Measurements from ENCODE around the gene STAMBPL1. TPM values are rescaled to one million over a fixed set of nuclear protein-coding genes. Genes with fewer than 3 reads are reported as not detected.

Gene STAMBPL1
- total RNA-seq, 1 experiment from 2014 or later: 0.54 TPM

GRCh38 chr10:88934900-88935672 lies 55.0 kb downstream of the STAMBPL1 start:
- H3K36me3 Mint-ChIP-seq (ENCODE audit: insufficient read depth, unreplicated experiment): no peaks in the 10 kb centered on the region
- Histone ChIP-seq H3K4me3 (ENCODE audit: low read depth, low read length) (no peak overlapping the region), H3K9me3 (no peaks in the 10 kb centered on the region), H3K27me3 (replicated peaks; ENCODE audit: control insufficient read depth, insufficient read depth, low read length) (no peaks in the 10 kb centered on the region), H3K4me1 (peaks cover 5% of the 10 kb centered on the region; the same call in 1 of the 2 replicates), H3K36me3 (ENCODE audit: control insufficient read depth, insufficient read depth, low read length) (no peaks in the 10 kb centered on the region)
- H3K9me3 Mint-ChIP-seq (ENCODE audit: unreplicated experiment): no peaks in the 10 kb centered on the region
- peaks cover 2% of the 10 kb centered on the region for H3K27me3 Mint-ChIP-seq (ENCODE audit: insufficient read depth, unreplicated experiment)
- CTCF ChIA-PET: interaction anchor here (0.6 to 1.3 kb wide), 7 partner anchors 27 to 370 kb away, joined by 3 to 6 read pairs (median 3); no protein-coding TSS in a partner anchor
- peak overlapping the region; percentile 5 for H3K4me3 Mint-ChIP-seq (ENCODE audit: unreplicated experiment)
- no TSS peak for BruUV-seq (replicated peaks)
- H3K27ac Mint-ChIP-seq (ENCODE audit: unreplicated experiment): no peak overlapping the region
- intact Hi-C loops (cut with micrococcal nuclease; ENCODE audit: unreplicated experiment): loop anchor here (1.0 kb wide), 4 partner anchors 52 to 282 kb away; no protein-coding TSS in a partner anchor
- POLR2A ChIA-PET: interaction anchor here (0.6 kb wide), 1 partner anchor 56 kb away, joined by 3 read pairs; no protein-coding TSS in a partner anchor
- peak; percentile 70 to 76 for DNase-seq
- H3K4me1 Mint-ChIP-seq (ENCODE audit: low read depth, unreplicated experiment): no peaks in the 10 kb centered on the region
- TF ChIP-seq CTCF (IDR thresholded peaks at IDR 0.05; ENCODE audit: insufficient read depth in 1 of 2, low read depth in 1 of 2, low read length in 1 of 2, severe bottlenecking in 1 of 2, unreplicated experiment in 1 of 2): peak; percentile 51 to 90

- ChIA-PET CTCF (no interaction called here), POLR2A (no interaction called here)
- H3K36me3 ChIP-seq (ENCODE audit: control insufficient read depth, insufficient read depth, low read length): no peaks in the 10 kb centered on the region
- no peaks in the 10 kb centered on the region for H3K27me3 ChIP-seq (replicated peaks; ENCODE audit: control insufficient read depth, insufficient read depth, low read length)
- no TSS peak for BruUV-seq (replicated peaks)
- TF ChIP-seq CTCF (IDR thresholded peaks at IDR 0.05; ENCODE audit: insufficient read depth in 1 of 2, low read depth in 1 of 2, low read length in 1 of 2, severe bottlenecking in 1 of 2, unreplicated experiment in 1 of 2): no peak
- H3K9me3 Mint-ChIP-seq (ENCODE audit: unreplicated experiment): no peaks in the 10 kb centered on the region
- H3K4me1 Mint-ChIP-seq (ENCODE audit: low read depth, unreplicated experiment): no peaks in the 10 kb centered on the region
- peaks cover 5% of the 10 kb centered on the region; the same call in 1 of the 2 replicates for H3K4me1 ChIP-seq
- H3K4me3 ChIP-seq (ENCODE audit: low read depth, low read length): no peak overlapping the region
- no peaks in the 10 kb centered on the region for H3K36me3 Mint-ChIP-seq (ENCODE audit: insufficient read depth, unreplicated experiment)
- peaks cover 6% of the 10 kb centered on the region for H3K27me3 Mint-ChIP-seq (ENCODE audit: insufficient read depth, unreplicated experiment)
- H3K4me3 Mint-ChIP-seq (ENCODE audit: unreplicated experiment): no peak overlapping the region
- intact Hi-C loops (cut with micrococcal nuclease; ENCODE audit: unreplicated experiment): no loop called here
- no peak for DNase-seq
- H3K9me3 ChIP-seq: no peaks in the 10 kb centered on the region
- no peak overlapping the region for H3K27ac Mint-ChIP-seq (ENCODE audit: unreplicated experiment)
Measured at GRCh38 chr10:88936656-88937055, 56.6 kb downstream of the STAMBPL1 start.

GRCh38 chr10:88938039-88938438 lies 58.0 kb downstream of the STAMBPL1 start:
- Mint-ChIP-seq H3K4me3 (ENCODE audit: unreplicated experiment) (no peak overlapping the region), H3K4me1 (ENCODE audit: low read depth, unreplicated experiment) (no peaks in the 10 kb centered on the region), H3K36me3 (ENCODE audit: insufficient read depth, unreplicated experiment) (no peaks in the 10 kb centered on the region), H3K27me3 (ENCODE audit: insufficient read depth, unreplicated experiment) (peaks cover 7% of the 10 kb centered on the region), H3K9me3 (ENCODE audit: unreplicated experiment) (no peaks in the 10 kb centered on the region), H3K27ac (ENCODE audit: unreplicated experiment) (no peak overlapping the region)
- no peak overlapping the region for H3K4me3 ChIP-seq (ENCODE audit: low read depth, low read length)
- BruUV-seq (replicated peaks): no TSS peak
- CTCF ChIA-PET: no interaction called here
- no peaks in the 10 kb centered on the region for H3K27me3 ChIP-seq (replicated peaks; ENCODE audit: control insufficient read depth, insufficient read depth, low read length)
- H3K4me1 ChIP-seq: no peaks in the 10 kb centered on the region
- H3K36me3 ChIP-seq (ENCODE audit: control insufficient read depth, insufficient read depth, low read length): no peaks in the 10 kb centered on the region
- POLR2A ChIA-PET: no interaction called here
- DNase-seq: no peak
- H3K9me3 ChIP-seq: no peaks in the 10 kb centered on the region
- intact Hi-C loops (cut with micrococcal nuclease; ENCODE audit: unreplicated experiment): no loop called here
- TF ChIP-seq CTCF (IDR thresholded peaks at IDR 0.05; ENCODE audit: insufficient read depth in 1 of 2, low read depth in 1 of 2, low read length in 1 of 2, severe bottlenecking in 1 of 2, unreplicated experiment in 1 of 2): no peak

Data from Caco-2 (cell line).